Neural cell (in vitro differentiated cells): ENCODE measurements around the gene ATF1.

Experiments
- EZH2 ChIP-seq: fragments of 200-600, 300-800 bp; shearing (Covaris generic), sonication (generic); IDR thresholded peaks from 2 replicates; pipeline ENCODE4 v1.6.1; 2014; ENCODE audit warnings: antibody characterized with exemption, low read length, borderline replicate concordance, mild to moderate bottlenecking; ENCODE audit not compliant: insufficient read depth, poor library complexity, severe bottlenecking
- REST ChIP-seq: IDR thresholded peaks from 2 replicates; pipeline ENCODE4 v1.6.1; 2012; ENCODE audit warnings: borderline replicate concordance

GRCh38 chr12:50839042-50839441, 75.1 kb downstream of the ATF1 start:
- TF ChIP-seq REST (no peak), EZH2 (no peak)
